Breast epithelium (tissue), 4 donors: ENCODE results near the gene PGM5. TPM values are rescaled to one million over a fixed set of nuclear protein-coding genes. Genes with fewer than 3 reads are reported as not detected.

ENCODE experiments used
- DNase-seq, 2 donors: peaks; one replicate each; pipeline ENCODE4 v3.0.0-alpha.2; 2019; ENCODE audit warnings: low spot score in 2 of 2
- H3K27ac ChIP-seq, 2 donors: fragments of 200-600 bp; sonication (generic) in 1 of 2; one replicate each; pipeline ENCODE4 v1.5.1; 2016 to 2019; ENCODE audit warnings: mild to moderate bottlenecking in 1 of 2
- H3K27me3 ChIP-seq, 2 donors: fragments of 200-600 bp; sonication (generic) in 1 of 2; one replicate each; pipeline versions ENCODE4 v1.5.1 to v1.6.0; 2017 to 2019; ENCODE audit warnings: control low read depth in 1 of 2, mild to moderate bottlenecking in 1 of 2
- H3K36me3 ChIP-seq: fragments of 200-600 bp; one replicate; pipeline ENCODE4 v1.5.1; 2019
- H3K4me1 ChIP-seq, 2 donors: fragments of 200-600 bp; sonication (generic); one replicate each; pipeline ENCODE4 v1.5.1; 2016 to 2019; ENCODE audit warnings: control low read depth in 1 of 2
- H3K4me3 ChIP-seq, 3 donors: fragments of 200-600 bp; sonication (generic); 1 replicate in 2 of 3; 2 replicates in 1 of 3; pipeline ENCODE4 v1.5.1; 2016 to 2019; ENCODE audit warnings: mild to moderate bottlenecking in 3 of 3, moderate library complexity in 2 of 3
- H3K9me3 ChIP-seq, 2 donors: fragments of 200-600 bp; sonication (generic) in 1 of 2; one replicate each; pipeline ENCODE4 v1.5.1; 2016 to 2019; ENCODE audit warnings: control low read depth in 1 of 2
- POLR2A ChIP-seq: fragments of 450-650 bp; IDR thresholded peaks from one replicate; pipeline ENCODE4 v1.6.1; 2016; ENCODE audit warnings: antibody characterized with exemption, mild to moderate bottlenecking, moderate library complexity
- POLR2AphosphoS5 ChIP-seq, 3 donors: sonication (generic); formaldehyde crosslinking; IDR thresholded peaks; one replicate each; pipeline ENCODE4 v1.6.1; 2017; ENCODE audit warnings: antibody characterized with exemption in 3 of 3
- intact Hi-C: fragments of 100-400 bp; cut with DNase I; formaldehyde crosslinking; loops from one replicate; pipeline ENCODE4 v1.15.1; 2023; ENCODE audit warnings: low total_unique reads
- total RNA-seq, 3 donors: library from RNA; depleted of rRNA; stranded (reverse); fragments of >200 nt; gene quantifications; one replicate each; pipeline ENCODE4 v1.1.0, GENCODE V29; 2016
- TF ChIP-seq, protein P1 (sequence below), 3 donors: fragments of 450-650 bp; IDR thresholded peaks; one replicate each; pipeline ENCODE4 v1.5.1; 2016 to 2017; ENCODE audit warnings: antibody characterized with exemption in 3 of 3, mild to moderate bottlenecking in 3 of 3, moderate library complexity in 3 of 3

The PGM5 gene
- total RNA-seq, 3 donors from 2014 or later, result 11.6 to 30.8 (median 22.2) TPM

DNA sequence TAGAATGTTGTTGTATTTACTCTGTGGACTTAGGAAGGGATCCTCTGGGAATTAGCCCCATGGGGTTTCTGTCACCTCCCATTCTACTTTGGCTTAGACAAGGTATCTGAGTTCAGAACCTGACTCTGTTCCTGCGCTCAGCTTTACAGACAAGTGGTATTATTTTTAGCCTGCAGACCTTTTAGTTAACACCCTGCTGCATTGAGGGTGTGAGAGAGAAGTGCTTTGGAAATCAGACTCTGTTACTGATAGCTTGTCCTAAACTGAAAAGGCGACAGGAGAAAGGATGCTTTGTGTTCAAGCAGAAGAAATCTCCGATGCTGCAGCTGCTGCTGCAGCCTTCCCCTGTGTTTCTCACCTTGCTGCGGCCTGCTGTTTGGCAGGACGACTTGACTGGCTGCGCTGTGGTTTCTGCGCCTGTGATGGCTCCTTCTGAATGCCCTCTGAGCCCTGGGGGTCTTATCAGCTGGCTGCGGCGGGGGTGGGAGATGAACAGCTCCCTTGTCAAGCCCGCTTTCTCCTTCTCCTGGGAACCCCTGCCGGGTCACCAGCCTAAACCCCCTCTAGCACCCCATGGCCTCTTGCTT, 61.9 kb downstream of the PGM5 start:
- intact Hi-C loops, result no loop called here
- TF ChIP-seq POLR2AphosphoS5 (IDR thresholded peaks at IDR 0.05), result no peak
- TF ChIP-seq, protein P1, sequence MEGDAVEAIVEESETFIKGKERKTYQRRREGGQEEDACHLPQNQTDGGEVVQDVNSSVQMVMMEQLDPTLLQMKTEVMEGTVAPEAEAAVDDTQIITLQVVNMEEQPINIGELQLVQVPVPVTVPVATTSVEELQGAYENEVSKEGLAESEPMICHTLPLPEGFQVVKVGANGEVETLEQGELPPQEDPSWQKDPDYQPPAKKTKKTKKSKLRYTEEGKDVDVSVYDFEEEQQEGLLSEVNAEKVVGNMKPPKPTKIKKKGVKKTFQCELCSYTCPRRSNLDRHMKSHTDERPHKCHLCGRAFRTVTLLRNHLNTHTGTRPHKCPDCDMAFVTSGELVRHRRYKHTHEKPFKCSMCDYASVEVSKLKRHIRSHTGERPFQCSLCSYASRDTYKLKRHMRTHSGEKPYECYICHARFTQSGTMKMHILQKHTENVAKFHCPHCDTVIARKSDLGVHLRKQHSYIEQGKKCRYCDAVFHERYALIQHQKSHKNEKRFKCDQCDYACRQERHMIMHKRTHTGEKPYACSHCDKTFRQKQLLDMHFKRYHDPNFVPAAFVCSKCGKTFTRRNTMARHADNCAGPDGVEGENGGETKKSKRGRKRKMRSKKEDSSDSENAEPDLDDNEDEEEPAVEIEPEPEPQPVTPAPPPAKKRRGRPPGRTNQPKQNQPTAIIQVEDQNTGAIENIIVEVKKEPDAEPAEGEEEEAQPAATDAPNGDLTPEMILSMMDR (IDR thresholded peaks at IDR 0.05), result no peak
- no peak for TF ChIP-seq POLR2A
- H3K4me3 ChIP-seq, result no peak overlapping the region
- H3K27ac ChIP-seq, result no peak overlapping the region
- H3K36me3 ChIP-seq, result no peaks in the 10 kb centered on the region
- no peak for DNase-seq
- no peaks in the 10 kb centered on the region for H3K4me1 ChIP-seq
- peaks cover 0 to 7% of the 10 kb centered on the region in 2 donors for H3K9me3 ChIP-seq
- no peaks in the 10 kb centered on the region for H3K27me3 ChIP-seq

DNA sequence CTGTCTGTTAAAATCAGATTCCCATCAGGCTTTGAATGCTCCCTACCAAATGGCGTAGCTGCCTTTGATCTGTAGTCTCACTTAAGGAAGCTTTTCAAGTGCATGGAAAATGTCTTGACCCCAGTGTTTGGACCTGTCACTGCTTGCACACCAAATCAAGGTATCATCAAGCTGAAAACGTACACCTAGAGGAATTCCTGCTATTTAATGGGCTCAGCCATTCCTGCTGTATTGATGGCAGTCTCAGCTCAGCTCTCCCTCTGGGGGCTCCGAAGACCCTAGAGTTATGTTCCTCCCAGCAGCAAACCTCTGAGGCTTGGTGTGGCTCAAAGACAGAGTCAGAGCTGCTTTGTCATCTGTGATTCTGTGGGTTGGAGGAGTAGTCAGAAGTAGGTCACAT, 63.5 kb downstream of the PGM5 start:
- H3K9me3 ChIP-seq, result peaks cover 0 to 7% of the 10 kb centered on the region in 2 donors
- no peaks in the 10 kb centered on the region for H3K27me3 ChIP-seq
- no peaks in the 10 kb centered on the region for H3K4me1 ChIP-seq
- intact Hi-C loops, result no loop called here
- no peak overlapping the region for H3K27ac ChIP-seq
- no peak overlapping the region for H3K4me3 ChIP-seq
- no peak for DNase-seq
- H3K36me3 ChIP-seq, result no peaks in the 10 kb centered on the region
- TF ChIP-seq, protein P1 (IDR thresholded peaks at IDR 0.05), result no peak
- no peak for TF ChIP-seq POLR2A
- TF ChIP-seq POLR2AphosphoS5 (IDR thresholded peaks at IDR 0.05), result no peak

DNA sequence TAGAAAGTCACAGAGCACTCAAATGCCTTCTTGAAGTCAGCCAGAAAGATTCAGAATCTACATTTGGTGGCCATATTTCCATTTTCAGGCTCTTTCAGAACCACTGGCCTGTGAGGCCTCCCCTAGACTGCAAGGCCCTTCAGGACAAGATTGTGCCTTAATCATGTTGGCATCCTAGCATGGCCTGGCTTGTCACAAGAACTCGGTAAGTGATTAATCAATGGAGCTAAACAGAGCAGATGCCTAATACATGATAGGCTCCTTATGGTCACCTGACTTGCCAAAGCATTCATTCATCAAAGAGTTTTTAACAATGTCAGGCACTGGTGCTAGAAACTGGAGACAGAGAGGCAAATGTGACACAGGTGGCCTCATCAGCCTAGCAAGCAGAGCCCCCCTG, 70.3 kb downstream of the PGM5 start:
- H3K27ac ChIP-seq, result no peak overlapping the region

DNA sequence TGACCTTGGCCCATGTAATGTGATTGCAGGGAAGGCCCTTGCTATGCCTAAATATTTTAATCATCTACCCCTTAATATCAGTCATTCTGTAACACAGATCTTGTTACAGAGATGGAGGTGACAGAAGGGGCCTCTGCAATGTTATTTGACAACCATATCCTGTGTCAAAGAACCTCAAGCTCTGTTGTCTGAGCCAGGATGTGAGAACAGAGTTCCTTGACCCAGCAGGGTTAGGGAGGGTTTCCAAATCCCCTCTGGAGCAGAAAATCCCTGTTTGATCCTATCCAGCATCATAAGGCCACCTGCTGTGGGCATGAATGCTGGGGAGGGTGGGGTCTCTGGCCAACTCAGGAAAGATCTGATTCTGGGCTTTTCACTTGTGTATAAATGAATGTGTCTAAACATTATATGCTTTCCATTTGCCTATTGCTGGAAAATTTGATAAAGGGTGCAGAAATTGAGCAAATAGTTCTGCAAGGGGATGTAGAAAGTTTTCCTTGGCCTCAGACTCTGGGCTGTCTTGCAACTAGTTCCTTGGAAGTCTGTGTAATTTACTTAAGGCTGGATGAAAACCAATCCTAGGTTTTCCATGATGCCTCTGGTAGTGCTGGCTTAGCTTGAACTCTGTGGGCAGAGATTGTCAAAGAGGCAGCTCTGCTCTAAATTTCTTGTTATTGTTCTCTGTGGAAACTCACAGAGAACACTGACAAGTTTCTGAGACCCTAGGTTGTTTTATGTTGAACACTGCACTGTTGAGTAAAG, 71.0 kb downstream of the PGM5 start:
- Histone ChIP-seq H3K36me3 (no peaks in the 10 kb centered on the region), H3K27me3 (no peaks in the 10 kb centered on the region), H3K4me1 (no peaks in the 10 kb centered on the region), H3K4me3 (no peak overlapping the region), H3K9me3 (peaks cover 0 to 7% of the 10 kb centered on the region in 2 donors), H3K27ac (no peak overlapping the region)
- TF ChIP-seq, protein P1 (IDR thresholded peaks at IDR 0.05), result no peak
- no peak for TF ChIP-seq POLR2AphosphoS5 (IDR thresholded peaks at IDR 0.05)
- TF ChIP-seq POLR2A, result no peak
- DNase-seq, result no peak
- intact Hi-C loops, result no loop called here

More for the DNA sequence above, 70.3 kb downstream of the PGM5 start:
- Histone ChIP-seq H3K4me3 (no peak overlapping the region), H3K36me3 (no peaks in the 10 kb centered on the region), H3K4me1 (no peaks in the 10 kb centered on the region), H3K9me3 (peaks cover 0 to 7% of the 10 kb centered on the region in 2 donors), H3K27me3 (no peaks in the 10 kb centered on the region)
- no peak for DNase-seq
- TF ChIP-seq, protein P1 (IDR thresholded peaks at IDR 0.05), result no peak
- TF ChIP-seq POLR2AphosphoS5 (IDR thresholded peaks at IDR 0.05) (no peak), POLR2A (no peak)
- intact Hi-C loops, result no loop called here

DNA sequence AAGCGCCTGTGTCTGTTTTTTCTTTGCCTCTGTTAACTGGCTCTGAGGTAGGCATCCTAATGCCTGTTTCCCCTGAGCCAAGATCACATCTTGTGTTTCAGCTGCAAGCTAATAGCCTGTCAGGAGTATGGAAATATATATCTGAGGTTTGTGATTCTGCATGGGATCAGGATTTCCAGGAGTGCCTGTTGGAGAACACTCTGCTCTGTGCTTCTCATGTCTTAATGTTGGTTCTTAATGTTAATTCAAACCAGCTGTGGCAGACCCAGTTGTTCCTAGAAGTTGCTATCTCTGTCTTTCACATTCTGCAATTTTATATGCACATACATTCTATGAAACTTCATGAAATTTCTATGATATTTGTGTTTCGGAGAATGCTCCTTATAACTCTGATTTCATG, 72.1 kb downstream of the PGM5 start:
- Histone ChIP-seq H3K27ac (no peak overlapping the region), H3K4me1 (no peaks in the 10 kb centered on the region)
- intact Hi-C loops, result no loop called here

More for the DNA sequence above, 72.1 kb downstream of the PGM5 start:
- no peaks in the 10 kb centered on the region for H3K9me3 ChIP-seq
- H3K27me3 ChIP-seq, result no peaks in the 10 kb centered on the region
- H3K4me3 ChIP-seq, result no peak overlapping the region
- TF ChIP-seq POLR2A, result no peak
- TF ChIP-seq, protein P1 (IDR thresholded peaks at IDR 0.05), result no peak
- DNase-seq, result no peak
- no peaks in the 10 kb centered on the region for H3K36me3 ChIP-seq
